Mammary epithelial cell (primary cell): ENCODE measurements around the gene MPDU1.

Source experiments
- CTCF ChIP-seq, 2 donors: IDR thresholded peaks in 1 of 2; conservative IDR thresholded peaks in 1 of 2; 2 replicates each; pipeline ENCODE4 v1.5.1; 2011 to 2012; ENCODE audit warnings: inconsistent platforms in 2 of 2, low read length in 2 of 2, mild to moderate bottlenecking in 2 of 2, control low read depth in 1 of 2, low read depth in 1 of 2; ENCODE audit not compliant: insufficient read depth in 1 of 2; ENCODE audit errors: extremely low read depth in 1 of 2
- EZH2 ChIP-seq: IDR thresholded peaks from 2 replicates; pipeline ENCODE4 v1.6.1; 2012; ENCODE audit warnings: low read length, inconsistent platforms, borderline replicate concordance

- TF ChIP-seq CTCF (conservative IDR thresholded peaks at IDR 0.05 in 1 of 2, IDR thresholded peaks at IDR 0.05 in 1 of 2; ENCODE audit: extremely low read depth in 1 of 2, insufficient read depth in 1 of 2, low read depth in 1 of 2, low read length in 2 of 2), result no peak
- no peak for TF ChIP-seq EZH2
Observed at GRCh38 chr17:7558544-7559319, 24.9 kb upstream of the MPDU1 start, which contains the start of gene TNFSF13.
